DMS153 (cell line): Measurements from ENCODE around the gene RNF126.

Experiments used
- DNase-seq: peaks from one replicate; lab custom pipeline; 2025; lab: John Stamatoyannopoulos, UW

The RNF126 gene

GRCh38 chr19:662207-662961, 630 bp downstream of the RNF126 start:
- no peak for DNase-seq

DNA sequence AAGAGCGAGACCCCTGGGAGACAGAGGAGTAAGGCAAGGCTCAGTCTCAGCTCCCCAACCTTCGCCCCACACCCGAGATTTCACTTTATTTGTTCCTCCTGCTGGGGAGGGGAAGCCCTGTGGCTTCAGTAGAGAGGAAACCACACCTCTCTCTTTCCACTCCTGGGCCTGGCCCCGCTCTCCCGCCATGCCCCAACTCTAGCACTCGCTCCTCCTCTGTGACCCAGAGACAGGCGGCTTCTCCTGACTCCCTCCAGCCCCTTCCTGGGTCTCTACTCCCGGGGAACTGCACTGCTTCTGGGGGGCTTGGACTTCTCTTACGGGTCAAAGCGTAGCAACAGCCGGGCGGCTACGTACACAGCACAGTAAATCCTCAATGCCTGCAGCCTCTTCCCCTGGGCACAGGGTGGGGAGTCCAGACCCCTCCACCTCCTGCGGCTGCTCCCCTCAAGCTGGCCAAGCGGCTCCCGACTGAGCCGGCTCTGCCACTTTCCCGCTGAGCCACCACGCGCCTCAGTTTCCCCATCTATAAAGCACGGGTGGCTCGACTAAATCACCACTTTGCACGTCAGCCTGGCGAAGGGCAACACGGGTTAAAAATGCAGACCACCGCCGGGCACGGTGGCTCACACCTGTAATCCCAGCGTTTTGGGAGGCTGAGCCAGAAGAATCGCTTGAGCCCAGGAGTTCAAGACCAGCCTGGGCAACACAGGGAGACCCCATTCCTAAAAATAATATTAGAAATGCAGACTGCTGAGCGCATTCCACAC, 1.4 kb downstream of the RNF126 start:
- DNase-seq, result no peak

- no peak for DNase-seq
Observed at GRCh38 chr19:660793-661426, 2.1 kb downstream of the RNF126 start.

- no peak for DNase-seq
Observed at GRCh38 chr19:658916-659839, 3.8 kb downstream of the RNF126 start.

GRCh38 chr19:658059-658839, 4.8 kb downstream of the RNF126 start:
- no peak for DNase-seq

GRCh38 chr19:657611-658010, 5.4 kb downstream of the RNF126 start:
- no peak for DNase-seq

DNA sequence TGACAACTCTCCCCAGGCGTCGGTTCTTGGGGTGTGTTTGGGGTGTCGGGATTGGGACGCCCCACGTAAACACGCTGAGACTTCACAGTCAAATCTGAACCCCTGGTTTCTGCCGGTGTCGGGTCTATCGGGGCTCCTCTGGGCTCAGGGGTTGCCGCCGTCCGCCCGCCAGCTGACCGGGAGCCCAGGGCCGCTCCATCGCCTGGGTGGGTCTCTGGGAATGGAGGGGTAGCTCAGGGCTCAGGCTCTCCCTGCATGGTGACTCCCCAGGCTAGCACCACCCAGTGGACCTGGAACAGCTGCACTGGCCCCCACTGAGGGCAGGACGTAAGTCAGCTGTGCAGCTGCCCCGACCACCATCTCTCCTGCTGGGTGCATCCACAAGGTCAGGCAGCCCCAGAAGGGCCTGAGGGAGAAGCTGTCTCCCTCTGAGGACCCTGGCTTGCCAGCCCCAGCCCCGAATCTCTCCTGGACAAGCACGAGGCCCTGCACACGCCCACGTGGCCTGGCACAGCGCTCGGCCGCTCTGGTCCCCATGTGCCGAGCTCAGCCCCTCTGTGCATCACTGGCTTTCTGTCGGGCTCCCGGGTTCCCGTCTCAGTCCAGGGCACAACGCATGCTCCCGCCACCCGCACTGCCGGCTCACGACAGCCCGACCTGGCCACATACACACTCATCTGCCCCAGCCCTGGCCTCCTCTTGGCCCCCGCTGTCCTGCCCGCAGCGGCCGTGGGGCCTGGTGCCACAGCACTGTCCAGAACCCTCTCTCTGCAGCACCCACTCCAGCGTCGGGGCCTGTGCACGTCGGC, 6.1 kb downstream of the RNF126 start:
- no peak for DNase-seq

- no peak for DNase-seq
Observed at GRCh38 chr19:655691-656090, 7.3 kb downstream of the RNF126 start.

- no peak for DNase-seq
Observed at GRCh38 chr19:653425-653824, 9.6 kb downstream of the RNF126 start.

- no peak for DNase-seq
Observed at GRCh38 chr19:652467-653389, 10.3 kb downstream of the RNF126 start.

DNA sequence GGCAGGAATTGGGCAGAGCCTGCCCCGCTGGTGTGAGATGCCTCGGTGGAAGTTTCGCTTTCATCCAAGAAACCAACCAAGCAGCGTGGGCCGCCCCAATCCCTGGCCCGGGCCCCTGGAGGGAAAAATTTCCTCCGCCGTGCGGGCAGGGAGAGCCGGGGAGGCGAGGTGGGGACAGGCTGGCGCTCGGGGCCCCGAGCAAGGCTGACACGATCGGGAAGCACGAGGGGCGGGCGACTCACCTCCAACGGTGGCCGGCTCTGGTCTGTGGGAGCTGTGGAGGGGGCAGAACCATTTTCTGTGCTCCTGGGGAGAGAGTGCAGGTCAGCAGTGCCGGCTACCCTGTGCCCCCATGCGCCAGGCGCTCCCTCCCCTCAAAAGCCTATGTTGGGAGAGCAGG, 11.0 kb downstream of the RNF126 start:
- DNase-seq, result no peak

GRCh38 chr19:651114-651818, 11.7 kb downstream of the RNF126 start:
- DNase-seq, result no peak

- DNase-seq, result no peak
Observed at GRCh38 chr19:650121-650520, 12.9 kb downstream of the RNF126 start.

GRCh38 chr19:648904-649801, 13.9 kb downstream of the RNF126 start:
- DNase-seq, result no peak

GRCh38 chr19:648305-648704, 14.7 kb downstream of the RNF126 start:
- no peak for DNase-seq

- DNase-seq, result no peak
Observed at GRCh38 chr19:647566-648284, 15.3 kb downstream of the RNF126 start.
